GM23248 (cell line): ENCODE data around the gene SBF2. TPM values are rescaled to one million over a fixed set of nuclear protein-coding genes. Genes with fewer than 3 reads are reported as not detected.

Experiments used
- DNase-seq: peaks from one replicate; pipeline ENCODE4 v3.0.0-alpha.2; 2015
- H2AFZ ChIP-seq: fragments of 200-600 bp; sonication (generic); 2 replicates; pipeline ENCODE4 v1.6.1; 2016; ENCODE audit warnings: antibody characterized with exemption
- H3F3A ChIP-seq: fragments of 200-600 bp; sonication (generic); 2 replicates; pipeline ENCODE4 v1.6.1; 2016; ENCODE audit warnings: mild to moderate bottlenecking, antibody characterized with exemption, mixed run types; ENCODE audit not compliant: insufficient read depth
- H3K27ac ChIP-seq: fragments of 200-600 bp; sonication (generic); 2 replicates; pipeline ENCODE4 v1.5.1; 2016; ENCODE audit warnings: mild to moderate bottlenecking
- H3K27me3 ChIP-seq: fragments of 200-600 bp; sonication (generic); replicated peaks from 2 replicates; pipeline ENCODE4 v1.6.1; 2016; ENCODE audit warnings: mild to moderate bottlenecking; ENCODE audit not compliant: insufficient read depth
- H3K36me3 ChIP-seq: fragments of 200-600 bp; sonication (generic); 2 replicates; pipeline ENCODE4 v1.6.1; 2016; ENCODE audit warnings: low read depth, mild to moderate bottlenecking
- H3K4me1 ChIP-seq: fragments of 200-600 bp; sonication (generic); 2 replicates; pipeline ENCODE4 v1.6.1; 2016; ENCODE audit warnings: mild to moderate bottlenecking; ENCODE audit not compliant: insufficient read depth
- H3K4me2 ChIP-seq: fragments of 200-600 bp; sonication (generic); one replicate; pipeline ENCODE4 v1.6.1; 2016; ENCODE audit warnings: mild to moderate bottlenecking; ENCODE audit not compliant: unreplicated experiment
- H3K4me3 ChIP-seq: fragments of 200-600 bp; sonication (generic); 2 replicates; pipeline ENCODE4 v1.5.1; 2016; ENCODE audit warnings: mild to moderate bottlenecking
- H3K79me2 ChIP-seq: fragments of 200-600 bp; sonication (generic); 2 replicates; pipeline ENCODE4 v1.6.1; 2016; ENCODE audit warnings: mild to moderate bottlenecking; ENCODE audit not compliant: insufficient read depth
- H3K9ac ChIP-seq: fragments of 200-600 bp; sonication (generic); 2 replicates; pipeline ENCODE4 v1.6.1; 2016; ENCODE audit warnings: mild to moderate bottlenecking
- H3K9me2 ChIP-seq: fragments of 200-600 bp; sonication (generic); 2 replicates; pipeline ENCODE4 v1.6.1; 2016; ENCODE audit warnings: mixed run types, mild to moderate bottlenecking, moderate library complexity; ENCODE audit not compliant: insufficient read depth
- H3K9me3 ChIP-seq: fragments of 200-600 bp; sonication (generic); one replicate; pipeline ENCODE4 v1.6.1; 2017; ENCODE audit warnings: low read depth
- H4K20me1 ChIP-seq: fragments of 200-600 bp; sonication (generic); 2 replicates; pipeline ENCODE4 v1.6.0; 2016; ENCODE audit not compliant: insufficient read depth
- EZH2 ChIP-seq: fragments of 200-600 bp; sonication (generic); IDR thresholded peaks from 2 replicates; pipeline ENCODE4 v1.6.1; 2018; ENCODE audit warnings: antibody characterized with exemption, mild to moderate bottlenecking; ENCODE audit not compliant: insufficient read depth, poor library complexity, severe bottlenecking
- EZH2phosphoT487 ChIP-seq: fragments of 200-600 bp; sonication (generic); IDR thresholded peaks from 2 replicates; pipeline ENCODE4 v1.6.1; 2018; ENCODE audit warnings: antibody characterized with exemption, moderate library complexity, mild to moderate bottlenecking, low read depth; ENCODE audit not compliant: insufficient read depth
- WGBS, 2 experiments: methylation state at CpG; one replicate each; pipeline ENCODE4 v1.1.6; 2015 to 2017; ENCODE audit warnings: low lambda C conversion rate in 2 of 2, low coverage in 1 of 2; ENCODE audit errors: missing lambda C conversion rate in 2 of 2; 5-methylcytosine and 5-hydroxymethylcytosine counted together
- in situ Hi-C: fragments of 300-500 bp; cut with MboI; formaldehyde crosslinking; loops from 2 replicates; pipeline ENCODE4 v1.15.0; 2020
- polyA plus RNA-seq: library from polyadenylated mRNA; unstranded; fragments of >200 nt; fragmentation: Nextera tagmentation; extraction: Ambion mirVana; gene quantifications from 2 replicates; pipeline ENCODE4 v1.2.1, GENCODE V29; 2016
- total RNA-seq: library from RNA; depleted of rRNA; stranded (reverse); fragments of >200 nt; shearing (Covaris generic); gene quantifications from 2 replicates; pipeline ENCODE4 v1.2.3, GENCODE V29; 2014

The SBF2 gene
- total and polyA plus RNA-seq, 2 experiments from 2014 or later, result 21.9 to 32.7 TPM

- in situ Hi-C loops, result no loop called here
- Histone ChIP-seq H3K4me2 (no peak overlapping the region), H3K9me3 (no peaks in the 10 kb centered on the region), H4K20me1 (no peaks in the 10 kb centered on the region), H3F3A (no peaks in the 10 kb centered on the region), H3K79me2 (peaks cover 86% of the 10 kb centered on the region), H3K4me1 (no peaks in the 10 kb centered on the region), H3K9me2 (no peaks in the 10 kb centered on the region), H3K27ac (no peak overlapping the region), H3K27me3 (no peaks in the 10 kb centered on the region), H2AFZ (no peak overlapping the region), H3K9ac (no peak overlapping the region), H3K36me3 (no peaks in the 10 kb centered on the region), H3K4me3 (no peak overlapping the region)
- WGBS, 2 experiments, result 74 to 76% methylated on average over 2 of the region's 2 CpGs
- TF ChIP-seq EZH2 (no peak), EZH2phosphoT487 (no peak)
- DNase-seq, result no peak
These were observed 143.2 kb downstream of the SBF2 start for GRCh38 chr11:10150800-10151199.

GRCh38 chr11:10149553-10149952 lies 144.5 kb downstream of the SBF2 start:
- Histone ChIP-seq H3K9me3 (no peaks in the 10 kb centered on the region), H4K20me1 (no peaks in the 10 kb centered on the region), H3K27me3 (no peaks in the 10 kb centered on the region), H3K4me1 (no peaks in the 10 kb centered on the region), H3K4me2 (no peak overlapping the region), H2AFZ (no peak overlapping the region), H3K9ac (no peak overlapping the region), H3K9me2 (no peaks in the 10 kb centered on the region), H3K27ac (no peak overlapping the region), H3K4me3 (no peak overlapping the region), H3F3A (no peaks in the 10 kb centered on the region), H3K36me3 (no peaks in the 10 kb centered on the region), H3K79me2 (peaks cover 89% of the 10 kb centered on the region)
- in situ Hi-C loops, result no loop called here
- no peak for DNase-seq
- no peak for TF ChIP-seq EZH2phosphoT487

- TF ChIP-seq EZH2 (no peak), EZH2phosphoT487 (no peak)
- Histone ChIP-seq H3K79me2 (peaks cover 92% of the 10 kb centered on the region), H3K4me2 (no peak overlapping the region), H4K20me1 (no peaks in the 10 kb centered on the region), H3F3A (no peaks in the 10 kb centered on the region), H3K9me3 (no peaks in the 10 kb centered on the region), H3K9ac (no peak overlapping the region), H3K4me1 (no peaks in the 10 kb centered on the region), H3K4me3 (no peak overlapping the region), H3K36me3 (no peaks in the 10 kb centered on the region), H2AFZ (no peak overlapping the region), H3K27ac (no peak overlapping the region), H3K9me2 (no peaks in the 10 kb centered on the region), H3K27me3 (no peaks in the 10 kb centered on the region)
- WGBS, 2 experiments, result 99 to 100% methylated on average over 3 of the region's 3 CpGs
- in situ Hi-C loops, result no loop called here
- DNase-seq, result no peak
These were observed 146.8 kb downstream of the SBF2 start for GRCh38 chr11:10147195-10147594.

GRCh38 chr11:10144954-10145353 lies 149.1 kb downstream of the SBF2 start:
- Histone ChIP-seq H3K9me3 (no peaks in the 10 kb centered on the region), H3K4me3 (no peak overlapping the region), H3K9ac (no peak overlapping the region), H3K4me2 (no peak overlapping the region), H3K9me2 (no peaks in the 10 kb centered on the region), H3F3A (peaks cover 18% of the 10 kb centered on the region), H3K36me3 (no peaks in the 10 kb centered on the region), H3K27ac (no peak overlapping the region), H4K20me1 (no peaks in the 10 kb centered on the region), H3K27me3 (no peaks in the 10 kb centered on the region), H2AFZ (no peak overlapping the region), H3K79me2 (peaks cover 87% of the 10 kb centered on the region), H3K4me1 (peaks cover 21% of the 10 kb centered on the region)
- WGBS, 2 experiments, result 93 to 98% methylated on average over 4 of the region's 4 CpGs
- in situ Hi-C loops, result no loop called here
- no peak for TF ChIP-seq EZH2phosphoT487
- TF ChIP-seq EZH2, result no peak
- no peak for DNase-seq

GRCh38 chr11:10139656-10140055 lies 154.4 kb downstream of the SBF2 start:
- Histone ChIP-seq H3K79me2 (peaks cover 61% of the 10 kb centered on the region), H3F3A (peaks cover 27% of the 10 kb centered on the region), H3K4me2 (peak overlapping the region; percentile 65), H3K9me3 (no peaks in the 10 kb centered on the region), H2AFZ (0 out of 2 replicates have a peak overlapping the region, but pooled peaks have one; percentile 15), H4K20me1 (no peaks in the 10 kb centered on the region), H3K4me3 (peak overlapping the region; percentile 37), H3K27me3 (no peaks in the 10 kb centered on the region), H3K27ac (peak overlapping the region; percentile 84), H3K9ac (0 out of 2 replicates have a peak overlapping the region, but pooled peaks have one; percentile 40), H3K4me1 (peaks cover 30% of the 10 kb centered on the region), H3K36me3 (no peaks in the 10 kb centered on the region), H3K9me2 (no peaks in the 10 kb centered on the region)
- DNase-seq, result peak; percentile 87
- TF ChIP-seq EZH2 (no peak), EZH2phosphoT487 (no peak)
- in situ Hi-C loops, result no loop called here
- 0 to 2% methylated on average over 2 of the region's 2 CpGs for WGBS, 2 experiments
